Islet of Langerhans (tissue), 1 donor: ENCODE results near the gene MZT1.
A peak's percentile ranks its signal among the peaks of the same experiment; 100 is the strongest.

Experiments
- FAIRE-seq: peaks from one replicate; lab custom pipeline; 2011; peaks lifted over from hg19 to GRCh38; lab: Jason Lieb, UNC

Gene MZT1

GRCh38 chr13:72680353-72680752 is 47.1 kb downstream of the MZT1 start:
- no peak for FAIRE-seq

- FAIRE-seq = no peak
These were observed 49.1 kb downstream of the MZT1 start for GRCh38 chr13:72678312-72678711.

GRCh38 chr13:72677431-72677830 is 50.0 kb downstream of the MZT1 start:
- no peak for FAIRE-seq

GRCh38 chr13:72666391-72666790 is 61.0 kb downstream of the MZT1 start:
- no peak for FAIRE-seq

- FAIRE-seq = peak; percentile 9
These were observed 64.9 kb downstream of the MZT1 start for GRCh38 chr13:72662548-72662947.
